Tibial nerve (tissue), 4 donors: ENCODE data around the gene ADGRB3. TPM values are rescaled to one million over a fixed set of nuclear protein-coding genes. Genes with fewer than 3 reads are reported as not detected.

Experiments
- DNase-seq, 2 donors: peaks; one replicate each; pipeline ENCODE4 v3.0.0-alpha.2; 2019; ENCODE audit warnings: low spot score in 2 of 2
- H3K27ac ChIP-seq, 4 donors: fragments of 200-600 bp; sonication (generic) in 3 of 4; one replicate each; pipeline ENCODE4 v1.5.1; 2017 to 2019; ENCODE audit warnings: mild to moderate bottlenecking in 1 of 4
- H3K27me3 ChIP-seq, 2 donors: fragments of 200-600 bp; sonication (generic) in 1 of 2; one replicate each; pipeline versions ENCODE4 v1.5.1 to v1.6.0; 2017 to 2019
- H3K36me3 ChIP-seq, 3 donors: fragments of 200-600 bp; sonication (generic); one replicate each; pipeline ENCODE4 v1.5.1; 2018 to 2019
- H3K4me1 ChIP-seq, 4 donors: fragments of 200-600 bp; sonication (generic) in 3 of 4; one replicate each; pipeline ENCODE4 v1.5.1; 2017 to 2019
- H3K4me3 ChIP-seq, 4 donors: fragments of 200-600 bp; sonication (generic) in 3 of 4; one replicate each; pipeline ENCODE4 v1.5.1; 2017 to 2019; ENCODE audit warnings: mild to moderate bottlenecking in 1 of 4, moderate library complexity in 1 of 4
- H3K9me3 ChIP-seq, 4 donors: fragments of 200-600 bp; sonication (generic) in 3 of 4; one replicate each; pipeline ENCODE4 v1.5.1; 2017 to 2019
- CTCF ChIP-seq, 5 experiments: fragments of 200-600 bp in 3 of 5; fragments of 450-650 bp in 2 of 5; sonication (generic) in 3 of 5; IDR thresholded peaks; one replicate each; pipeline ENCODE4 v1.5.1; 2016 to 2019; ENCODE audit warnings: antibody characterized with exemption in 5 of 5, mild to moderate bottlenecking in 3 of 5, moderate library complexity in 2 of 5
- EP300 ChIP-seq, 2 donors: sonication (generic); formaldehyde crosslinking; IDR thresholded peaks; one replicate each; pipeline ENCODE4 v1.6.1; 2017; ENCODE audit warnings: antibody characterized with exemption in 2 of 2, mild to moderate bottlenecking in 1 of 2
- POLR2A ChIP-seq, 2 donors: fragments of 450-650 bp; IDR thresholded peaks; one replicate each; pipeline ENCODE4 v1.6.1; 2017; ENCODE audit warnings: antibody characterized with exemption in 2 of 2, mild to moderate bottlenecking in 2 of 2, moderate library complexity in 2 of 2
- WGBS, 2 donors: methylation state at CpG; one replicate each; pipeline ENCODE4 v1.1.5; 2018; 5-methylcytosine and 5-hydroxymethylcytosine counted together
- total RNA-seq, 4 donors: library from RNA; depleted of rRNA; stranded (reverse); fragments of >200 nt; gene quantifications; one replicate each; pipeline ENCODE4 v1.1.0, GENCODE V29; 2016

The ADGRB3 gene
- total RNA-seq, 4 donors from 2014 or later: 9.0 to 17.9 (median 11.4) TPM

DNA sequence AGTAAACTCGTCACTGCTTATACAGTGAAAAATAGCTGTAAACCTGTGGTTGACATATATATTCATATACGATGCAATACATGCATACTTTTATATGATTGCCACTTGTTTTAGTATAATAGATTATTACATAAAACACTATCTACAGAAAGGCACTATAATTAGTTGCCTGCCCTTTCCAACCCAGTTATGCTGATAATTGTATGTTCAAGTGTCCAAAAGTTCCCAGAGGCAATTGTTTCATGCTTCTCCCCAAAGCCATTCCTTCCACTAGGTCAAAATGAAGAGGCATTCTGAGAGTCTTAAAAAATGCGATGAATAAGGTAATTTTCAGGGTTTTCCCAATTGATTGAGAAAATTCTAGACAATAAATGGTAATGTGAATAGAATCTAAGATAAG is 727.1 kb downstream of the ADGRB3 start:
- TF ChIP-seq POLR2A (IDR thresholded peaks at IDR 0.05) (no peak), EP300 (IDR thresholded peaks at IDR 0.05) (no peak), CTCF (IDR thresholded peaks at IDR 0.05) (no peak)
- H3K27ac ChIP-seq: no peak overlapping the region
- WGBS, 2 donors: 73 to 79% methylated on average over 3 of the region's 3 CpGs
- H3K9me3 ChIP-seq: no peaks in the 10 kb centered on the region
- peaks cover 0 to 3% (median 0%) of the 10 kb centered on the region in 4 donors for H3K4me1 ChIP-seq
- no peak overlapping the region for H3K4me3 ChIP-seq
- H3K27me3 ChIP-seq: no peaks in the 10 kb centered on the region
- H3K36me3 ChIP-seq: no peaks in the 10 kb centered on the region
- DNase-seq: no peak

- WGBS, 2 donors: 64 to 73% methylated on average over 1 of the region's 1 CpG
- Histone ChIP-seq H3K27me3 (no peaks in the 10 kb centered on the region), H3K9me3 (no peaks in the 10 kb centered on the region), H3K4me3 (no peak overlapping the region), H3K4me1 (peaks cover 0 to 3% (median 0%) of the 10 kb centered on the region in 4 donors), H3K36me3 (no peaks in the 10 kb centered on the region), H3K27ac (no peak overlapping the region)
- TF ChIP-seq EP300 (IDR thresholded peaks at IDR 0.05): no peak
- no peak for TF ChIP-seq CTCF (IDR thresholded peaks at IDR 0.05)
- TF ChIP-seq POLR2A (IDR thresholded peaks at IDR 0.05): no peak
- DNase-seq: no peak
These were observed 731.7 kb downstream of the ADGRB3 start for GRCh38 chr6:69366831-69367230.

DNA sequence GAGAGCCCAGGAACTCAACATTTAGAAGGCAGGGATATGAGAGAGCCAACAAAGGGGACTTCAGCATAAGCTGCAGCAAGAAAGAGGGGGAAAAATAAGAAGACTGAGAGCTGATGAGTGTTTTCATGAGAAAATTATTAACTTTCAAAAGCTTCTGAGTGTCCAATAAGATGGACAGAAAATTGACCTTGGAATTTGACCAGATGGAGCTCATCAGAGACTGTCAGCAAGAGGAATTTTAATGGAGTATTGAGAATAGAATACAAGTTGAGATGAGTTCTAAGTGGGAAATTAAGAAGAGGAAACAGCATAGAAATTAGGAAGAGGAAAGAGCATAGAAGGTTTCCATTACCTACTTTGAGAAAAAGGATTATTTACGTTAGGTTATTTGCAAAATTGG is 733.5 kb downstream of the ADGRB3 start:
- Histone ChIP-seq H3K27me3 (no peaks in the 10 kb centered on the region), H3K27ac (no peak overlapping the region), H3K36me3 (no peaks in the 10 kb centered on the region), H3K4me1 (peaks cover 0 to 3% (median 0%) of the 10 kb centered on the region in 4 donors), H3K9me3 (no peaks in the 10 kb centered on the region), H3K4me3 (no peak overlapping the region)
- no peak for DNase-seq
- WGBS, 2 donors: 83 to 89% methylated on average over 1 of the region's 1 CpG
- no peak for TF ChIP-seq CTCF (IDR thresholded peaks at IDR 0.05)
- no peak for TF ChIP-seq EP300 (IDR thresholded peaks at IDR 0.05)
- TF ChIP-seq POLR2A (IDR thresholded peaks at IDR 0.05): no peak

DNA sequence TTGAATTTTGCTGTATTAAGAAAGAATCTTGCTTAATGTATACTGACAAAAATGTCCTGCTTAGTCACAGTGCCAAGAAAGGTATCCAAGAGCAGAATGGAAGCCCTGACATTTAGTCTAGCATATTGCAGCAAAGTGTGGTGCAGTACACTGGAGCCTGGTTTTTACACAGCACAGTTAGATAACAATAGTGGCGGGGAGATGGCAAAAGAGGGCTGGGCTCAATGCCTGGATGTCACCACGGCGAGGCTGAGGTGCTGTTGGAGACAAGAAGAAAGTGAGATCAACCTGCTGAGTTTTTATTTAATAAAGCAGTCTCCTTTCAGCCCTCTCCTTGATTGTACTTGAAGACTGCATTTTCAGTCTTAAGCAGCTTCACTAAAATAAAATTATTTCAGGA is 735.7 kb downstream of the ADGRB3 start:
- Histone ChIP-seq H3K4me3 (no peak overlapping the region), H3K4me1 (no peaks in the 10 kb centered on the region), H3K27ac (no peak overlapping the region), H3K27me3 (no peaks in the 10 kb centered on the region), H3K9me3 (no peaks in the 10 kb centered on the region), H3K36me3 (no peaks in the 10 kb centered on the region)
- DNase-seq: no peak
- 75 to 81% methylated on average over 3 of the region's 3 CpGs for WGBS, 2 donors
- no peak for TF ChIP-seq POLR2A (IDR thresholded peaks at IDR 0.05)
- no peak for TF ChIP-seq EP300 (IDR thresholded peaks at IDR 0.05)
- no peak for TF ChIP-seq CTCF (IDR thresholded peaks at IDR 0.05)

GRCh38 chr6:69378326-69378725 is 743.2 kb downstream of the ADGRB3 start:
- H3K27me3 ChIP-seq: no peaks in the 10 kb centered on the region
- no peak overlapping the region for H3K27ac ChIP-seq
- 76 to 92% methylated on average over 1 of the region's 1 CpG for WGBS, 2 donors
- no peaks in the 10 kb centered on the region for H3K36me3 ChIP-seq
- H3K9me3 ChIP-seq: no peaks in the 10 kb centered on the region
- TF ChIP-seq CTCF (IDR thresholded peaks at IDR 0.05) (no peak), POLR2A (IDR thresholded peaks at IDR 0.05) (no peak), EP300 (IDR thresholded peaks at IDR 0.05) (no peak)
- no peaks in the 10 kb centered on the region for H3K4me1 ChIP-seq
- no peak overlapping the region for H3K4me3 ChIP-seq
- no peak for DNase-seq
